ENCODE measurements around the gene RFX3.

RFX3 gene

GRCh38 chr9:3477236-3477834 lies 48.5 kb downstream of the RFX3 start:
- DNase-seq (ENCODE audit: low read depth, low spot score) = no peak

- no peak for DNase-seq (ENCODE audit: low read depth, low spot score)
Measured at GRCh38 chr9:3475300-3476020, 50.3 kb downstream of the RFX3 start.

DNA sequence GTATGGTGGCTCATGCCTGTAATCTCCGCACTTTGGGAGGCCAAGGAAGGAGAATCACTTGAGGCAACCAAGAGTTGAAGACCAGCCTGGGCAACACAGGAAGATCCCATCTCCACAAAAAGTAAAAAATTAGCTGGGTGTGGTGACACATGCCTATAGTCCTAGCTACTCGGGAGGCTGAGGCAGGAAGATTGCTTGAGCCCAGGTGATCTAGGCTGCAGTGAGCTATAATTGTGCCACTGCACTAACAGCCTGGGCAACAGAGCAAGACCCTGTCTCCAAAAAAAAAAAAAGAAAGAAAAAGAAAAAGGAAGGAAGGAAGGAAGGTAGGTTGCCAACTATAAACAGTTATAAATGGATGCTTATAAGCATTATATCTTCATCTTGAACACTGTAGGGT lies 51.0 kb downstream of the RFX3 start:
- no peak for DNase-seq (ENCODE audit: low read depth, low spot score)

- DNase-seq (ENCODE audit: low read depth, low spot score) = no peak
Measured at GRCh38 chr9:3473405-3473804, 52.4 kb downstream of the RFX3 start.

- DNase-seq (ENCODE audit: low read depth, low spot score) = no peak
Measured at GRCh38 chr9:3471883-3472282, 53.9 kb downstream of the RFX3 start.

- no peak for DNase-seq (ENCODE audit: low read depth, low spot score)
Measured at GRCh38 chr9:3468421-3469205, 57.2 kb downstream of the RFX3 start.

GRCh38 chr9:3467593-3468219 lies 58.1 kb downstream of the RFX3 start:
- DNase-seq (ENCODE audit: low read depth, low spot score) = peak; percentile 12

GRCh38 chr9:3464033-3464638 lies 61.7 kb downstream of the RFX3 start:
- no peak for DNase-seq (ENCODE audit: low read depth, low spot score)

- no peak for DNase-seq (ENCODE audit: low read depth, low spot score)
Measured at GRCh38 chr9:3458806-3459475, 66.9 kb downstream of the RFX3 start.

DNA sequence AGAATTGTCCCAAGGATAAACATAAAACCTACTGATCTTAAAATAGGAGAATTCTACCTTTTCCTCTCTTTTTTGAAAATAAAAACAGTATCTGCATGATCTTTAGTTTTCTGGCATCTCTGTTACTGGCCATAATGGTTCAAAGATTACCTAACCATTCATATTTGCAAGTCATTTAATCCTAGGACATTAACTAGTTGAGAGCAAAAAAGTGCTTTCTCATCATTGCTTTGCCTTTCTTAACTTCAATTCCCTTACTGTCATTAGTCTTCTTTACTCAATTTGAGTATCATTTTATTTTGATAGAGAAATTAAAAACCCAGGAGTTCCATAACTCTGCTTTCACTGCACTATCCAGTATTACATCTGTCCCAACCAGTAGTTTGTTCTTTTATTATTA lies 68.6 kb downstream of the RFX3 start:
- DNase-seq (ENCODE audit: low read depth, low spot score) = no peak

GRCh38 chr9:3455717-3456116 lies 70.1 kb downstream of the RFX3 start:
- no peak for DNase-seq (ENCODE audit: low read depth, low spot score)

DNA sequence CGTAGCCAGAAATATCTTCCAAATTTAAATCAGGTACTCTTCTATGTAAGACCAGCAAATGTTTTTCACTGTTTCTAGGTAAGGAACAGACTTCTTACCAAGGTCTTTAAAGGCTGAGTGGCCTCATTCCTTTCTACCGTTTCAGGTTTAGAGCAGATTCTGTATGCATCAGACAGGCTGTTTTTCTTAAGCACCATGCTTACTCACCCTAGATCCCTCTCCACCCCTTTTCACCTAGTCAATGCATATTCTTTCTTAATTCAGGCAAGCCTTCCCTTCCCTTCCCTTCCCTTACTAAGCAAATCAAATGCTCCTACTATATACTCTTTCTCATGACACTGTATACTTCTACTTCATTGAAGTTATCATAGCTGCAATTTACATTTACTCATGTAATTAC lies 70.7 kb downstream of the RFX3 start:
- no peak for DNase-seq (ENCODE audit: low read depth, low spot score)

- DNase-seq (ENCODE audit: low read depth, low spot score) = no peak
Measured at GRCh38 chr9:3451956-3452355, 73.8 kb downstream of the RFX3 start.

DNA sequence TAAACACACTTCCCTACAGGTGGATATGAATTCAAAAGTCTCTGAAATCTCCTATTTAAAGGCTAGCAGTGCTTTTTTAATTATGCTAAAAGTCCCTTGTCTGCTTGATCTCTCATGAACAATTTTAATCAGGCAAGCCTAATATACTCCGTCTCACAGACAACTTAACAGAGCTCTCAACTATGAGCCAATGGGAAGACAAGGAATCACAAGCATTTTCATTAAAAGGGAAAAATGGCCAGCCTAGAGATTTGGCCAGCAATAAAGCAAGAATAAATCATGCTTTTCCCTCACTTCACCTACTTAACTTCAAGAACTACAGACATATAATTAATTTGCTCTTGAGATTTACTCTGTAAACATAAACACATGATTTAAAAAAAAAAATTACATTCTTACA lies 78.0 kb downstream of the RFX3 start:
- no peak for DNase-seq (ENCODE audit: low read depth, low spot score)

GRCh38 chr9:3447143-3447542 lies 78.7 kb downstream of the RFX3 start:
- no peak for DNase-seq (ENCODE audit: low read depth, low spot score)

- no peak for DNase-seq (ENCODE audit: low read depth, low spot score)
Measured at GRCh38 chr9:3446313-3446712, 79.5 kb downstream of the RFX3 start.

DNA sequence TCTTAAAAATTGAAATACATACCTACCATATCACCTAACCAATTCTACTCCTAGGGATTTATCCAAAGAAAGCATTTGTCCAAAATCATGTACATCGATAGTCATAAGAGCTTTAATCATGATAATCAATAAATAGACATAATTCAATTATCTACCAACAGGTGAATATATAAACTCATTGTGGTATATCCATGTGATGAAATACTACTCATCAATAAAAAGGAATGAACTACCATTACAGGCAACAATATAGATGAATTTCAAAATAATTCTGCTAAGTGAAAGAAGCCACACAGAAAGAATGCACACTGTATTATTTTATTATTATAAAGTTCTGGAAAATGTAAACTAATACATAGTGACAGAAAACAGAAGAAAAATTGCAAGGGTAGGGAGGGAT lies 81.8 kb downstream of the RFX3 start:
- DNase-seq (ENCODE audit: low read depth, low spot score) = no peak

GRCh38 chr9:3441197-3441816 lies 84.5 kb downstream of the RFX3 start:
- peak; percentile 11 for DNase-seq (ENCODE audit: low read depth, low spot score)

DNA sequence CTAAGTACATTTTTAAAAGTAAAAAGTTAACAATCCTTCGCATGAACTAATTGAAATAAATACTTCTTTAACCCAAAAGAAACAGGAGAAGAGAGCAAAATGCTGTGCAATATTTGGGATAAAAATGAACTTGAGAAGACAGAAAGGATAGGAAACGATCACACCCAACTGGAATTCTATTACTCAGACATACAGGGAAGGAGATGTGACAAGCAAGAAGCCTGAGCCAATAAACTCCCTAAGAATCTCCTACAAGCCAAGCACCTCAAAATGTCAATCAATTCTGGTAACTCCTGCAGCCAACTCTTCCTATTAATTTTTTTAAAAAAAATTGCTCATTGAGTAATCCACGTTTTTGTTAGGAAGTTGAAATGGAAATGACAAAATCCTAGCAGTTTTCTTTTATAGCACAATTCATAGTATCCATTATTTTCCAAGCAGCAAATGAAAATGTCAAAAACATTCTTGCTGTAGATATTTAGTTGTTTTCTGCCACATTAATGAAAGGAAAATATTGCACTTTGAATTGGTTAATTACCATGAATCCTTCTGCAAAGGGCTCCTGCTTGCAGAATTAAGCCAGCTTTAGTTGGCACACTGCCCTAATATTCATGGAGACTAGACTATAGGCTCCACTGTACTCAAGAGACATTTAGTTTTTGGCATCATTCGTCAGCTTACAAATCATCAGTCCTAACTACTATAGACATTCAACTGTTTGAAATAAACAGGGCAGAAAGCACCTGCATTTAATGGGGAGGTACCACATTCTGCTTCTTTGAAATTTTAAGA lies 89.0 kb downstream of the RFX3 start:
- no peak for DNase-seq (ENCODE audit: low read depth, low spot score)

GRCh38 chr9:3435732-3436131 lies 90.1 kb downstream of the RFX3 start:
- no peak for DNase-seq (ENCODE audit: low read depth, low spot score)

All from activated naive CD8-positive, alpha-beta T cell treated with anti-CD3 and anti-CD28 coated beads, Interleukin-2, amount 50 U/mL, for 16 hours (primary cell).